NCI-H146 treated with DMSO at 0.1 percent for 48 hours (cell line): ENCODE data around the gene ZNF423.

ENCODE experiments used
- DNase-seq: peaks from one replicate; lab custom pipeline; 2025; ENCODE audit not compliant: unreplicated experiment; lab: John Stamatoyannopoulos, UW

Gene ZNF423

GRCh38 chr16:49786926-49787557, 68.9 kb downstream of the ZNF423 start:
- DNase-seq, result no peak

- DNase-seq, result no peak
Measured at GRCh38 chr16:49785970-49786369, 69.9 kb downstream of the ZNF423 start.

GRCh38 chr16:49782405-49782804, 73.5 kb downstream of the ZNF423 start:
- DNase-seq, result no peak

GRCh38 chr16:49781401-49781800, 74.5 kb downstream of the ZNF423 start:
- no peak for DNase-seq

GRCh38 chr16:49780433-49780832, 75.5 kb downstream of the ZNF423 start:
- DNase-seq, result no peak

GRCh38 chr16:49779979-49780378, 75.9 kb downstream of the ZNF423 start:
- no peak for DNase-seq

GRCh38 chr16:49778202-49778930, 77.5 kb downstream of the ZNF423 start:
- no peak for DNase-seq

- DNase-seq, result no peak
Measured at GRCh38 chr16:49776734-49777133, 79.2 kb downstream of the ZNF423 start.

- DNase-seq, result no peak
Measured at GRCh38 chr16:49776085-49776595, 79.8 kb downstream of the ZNF423 start.

GRCh38 chr16:49775581-49775980, 80.3 kb downstream of the ZNF423 start:
- DNase-seq, result no peak

- no peak for DNase-seq
Measured at GRCh38 chr16:49775018-49775417, 80.9 kb downstream of the ZNF423 start.

- DNase-seq, result no peak
Measured at GRCh38 chr16:49773534-49774475, 82.1 kb downstream of the ZNF423 start.

GRCh38 chr16:49767998-49768397, 87.9 kb downstream of the ZNF423 start:
- no peak for DNase-seq

GRCh38 chr16:49767414-49767813, 88.5 kb downstream of the ZNF423 start:
- DNase-seq, result no peak

GRCh38 chr16:49766225-49766624, 89.7 kb downstream of the ZNF423 start:
- DNase-seq, result no peak

- no peak for DNase-seq
Measured at GRCh38 chr16:49763826-49764225, 92.1 kb downstream of the ZNF423 start.

- DNase-seq, result no peak
Measured at GRCh38 chr16:49760815-49761214, 95.1 kb downstream of the ZNF423 start.

- DNase-seq, result peak; percentile 9
Measured at GRCh38 chr16:49757559-49758069, 98.3 kb downstream of the ZNF423 start.

- DNase-seq, result no peak
Measured at GRCh38 chr16:49756775-49757558, 98.9 kb downstream of the ZNF423 start.

GRCh38 chr16:49755716-49756505, 100.0 kb downstream of the ZNF423 start:
- no peak for DNase-seq
